ENCODE data around the gene OR6B3.

The OR6B3 gene

GRCh38 chr2:239997686-239998409 is 55.5 kb downstream of the OR6B3 start:
- no peak for DNase-seq
- H3K4me3 ChIP-seq (ENCODE audit: low read depth, low read length), result no peak overlapping the region
- H3K9me3 ChIP-seq (ENCODE audit: severe bottlenecking), result no peaks in the 10 kb centered on the region
- TF ChIP-seq, protein P1, sequence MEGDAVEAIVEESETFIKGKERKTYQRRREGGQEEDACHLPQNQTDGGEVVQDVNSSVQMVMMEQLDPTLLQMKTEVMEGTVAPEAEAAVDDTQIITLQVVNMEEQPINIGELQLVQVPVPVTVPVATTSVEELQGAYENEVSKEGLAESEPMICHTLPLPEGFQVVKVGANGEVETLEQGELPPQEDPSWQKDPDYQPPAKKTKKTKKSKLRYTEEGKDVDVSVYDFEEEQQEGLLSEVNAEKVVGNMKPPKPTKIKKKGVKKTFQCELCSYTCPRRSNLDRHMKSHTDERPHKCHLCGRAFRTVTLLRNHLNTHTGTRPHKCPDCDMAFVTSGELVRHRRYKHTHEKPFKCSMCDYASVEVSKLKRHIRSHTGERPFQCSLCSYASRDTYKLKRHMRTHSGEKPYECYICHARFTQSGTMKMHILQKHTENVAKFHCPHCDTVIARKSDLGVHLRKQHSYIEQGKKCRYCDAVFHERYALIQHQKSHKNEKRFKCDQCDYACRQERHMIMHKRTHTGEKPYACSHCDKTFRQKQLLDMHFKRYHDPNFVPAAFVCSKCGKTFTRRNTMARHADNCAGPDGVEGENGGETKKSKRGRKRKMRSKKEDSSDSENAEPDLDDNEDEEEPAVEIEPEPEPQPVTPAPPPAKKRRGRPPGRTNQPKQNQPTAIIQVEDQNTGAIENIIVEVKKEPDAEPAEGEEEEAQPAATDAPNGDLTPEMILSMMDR (IDR thresholded peaks at IDR 0.05; ENCODE audit: low read depth, low read length), result no peak
- peaks cover 20% of the 10 kb centered on the region for H3K36me3 ChIP-seq
- no peaks in the 10 kb centered on the region for H3K27me3 ChIP-seq (ENCODE audit: insufficient read depth, low read depth, severe bottlenecking)
- no peak overlapping the region for H3K27ac ChIP-seq

Measured in WERI-Rb-1 (cell line).